HG03460 (cell line): ENCODE data around the gene ERG28.
"Not testable (repeated sequence)": the region's sequence is repeated elsewhere in the genome, so short reads cannot be mapped to it uniquely, and the experiment has no call there.

Source experiments
- ATAC-seq: cut with Tn5 transposase; IDR thresholded peaks from one replicate; pipeline ENCODE4 v1.9.1; 2021; ENCODE audit not compliant: unreplicated experiment

Gene ERG28

DNA sequence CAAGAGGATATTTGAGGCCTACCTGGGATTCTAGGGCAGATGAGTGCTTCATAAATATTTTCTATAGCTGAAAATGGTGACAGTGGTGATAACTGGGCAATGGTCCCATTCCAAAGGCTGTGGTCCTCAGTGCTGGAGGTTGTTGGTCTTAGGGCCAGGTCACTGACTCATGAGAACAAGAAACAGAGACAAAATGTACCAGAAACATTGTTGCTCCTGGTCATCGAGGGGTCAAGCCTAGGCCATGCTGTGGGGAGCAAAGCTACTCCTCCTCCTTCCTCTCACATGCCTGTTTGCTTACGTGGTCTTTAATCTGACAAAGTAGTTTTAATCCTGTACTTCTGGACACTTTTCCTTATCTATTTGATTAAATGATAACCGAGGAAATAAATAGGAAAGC, 33.8 kb downstream of the ERG28 start:
- no peak for ATAC-seq

DNA sequence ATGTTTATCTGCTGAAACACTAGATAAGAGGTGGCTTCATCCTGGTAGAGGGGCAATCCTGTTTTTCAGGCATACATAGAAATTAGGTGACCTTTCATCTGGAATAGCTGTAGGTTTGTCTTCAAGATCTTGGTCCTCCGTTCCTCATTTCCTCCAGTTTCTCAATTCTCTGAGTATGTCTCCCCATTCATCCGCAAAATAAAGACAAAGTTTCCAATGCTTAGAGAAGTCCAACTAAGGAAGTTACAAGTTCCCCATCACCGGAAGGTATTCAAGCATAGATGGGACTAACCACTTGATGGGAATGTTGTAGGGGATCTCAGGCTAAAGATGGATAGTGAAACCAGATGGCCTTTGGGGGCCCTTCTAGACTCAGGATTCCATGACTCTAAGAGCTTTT, 34.3 kb downstream of the ERG28 start:
- no peak for ATAC-seq

DNA sequence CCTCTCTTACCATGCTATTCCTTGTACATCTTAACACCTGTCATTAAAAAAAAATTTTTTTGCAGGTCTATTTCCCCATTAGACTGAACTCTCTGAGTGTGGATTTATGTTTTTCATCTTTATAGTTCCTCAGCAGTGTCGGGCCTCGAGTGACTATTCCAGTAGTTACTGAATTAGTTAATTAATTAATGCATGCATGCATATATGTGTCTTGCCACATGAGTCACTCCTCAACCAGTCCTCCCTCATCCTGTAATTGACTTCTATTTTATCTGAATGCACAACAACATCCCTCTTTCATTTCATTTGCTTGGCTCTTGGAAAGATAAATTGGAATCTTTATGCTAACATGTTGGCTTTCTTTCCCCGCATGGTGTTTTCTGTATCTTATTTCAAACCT, 35.6 kb downstream of the ERG28 start:
- no peak for ATAC-seq

DNA sequence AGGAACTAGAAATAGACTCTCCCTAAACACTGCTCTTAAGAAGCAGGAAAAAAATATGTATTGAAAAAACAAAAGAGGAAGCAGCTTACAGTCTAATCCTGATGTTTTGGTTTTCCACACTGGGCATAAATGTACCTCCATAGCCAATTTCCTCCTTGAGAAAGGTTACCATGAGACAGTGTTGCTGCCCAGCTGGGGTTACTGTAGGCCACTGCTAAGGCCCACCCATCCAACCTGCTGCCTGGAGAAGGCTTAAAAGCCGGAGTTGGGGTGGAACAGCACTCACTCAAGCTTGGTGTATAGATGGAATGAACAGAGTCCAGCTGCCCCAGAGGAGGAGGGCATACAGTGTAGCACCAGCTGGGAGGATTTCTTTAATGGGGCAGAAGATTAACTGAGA, 41.1 kb downstream of the ERG28 start:
- ATAC-seq, result no peak

DNA sequence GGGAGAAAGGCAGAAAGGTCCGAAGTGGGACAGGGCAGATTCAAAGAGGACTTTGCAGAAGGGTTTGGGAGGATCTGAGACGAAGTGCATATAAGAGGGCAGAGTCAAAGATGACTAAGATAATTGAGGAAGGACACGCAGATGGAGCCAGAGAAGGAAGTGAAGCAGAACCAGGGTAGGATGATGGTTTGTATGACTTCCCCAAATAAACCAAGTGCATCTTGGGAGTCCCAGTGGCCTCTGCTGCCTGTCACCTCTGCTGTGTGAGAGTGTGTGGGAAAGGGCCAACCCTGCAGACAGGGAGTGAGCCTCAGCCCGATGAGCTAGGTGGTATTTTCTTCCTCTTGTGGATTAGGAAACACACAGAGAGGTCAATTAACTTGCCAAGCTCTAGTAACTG, 45.5 kb downstream of the ERG28 start:
- no peak for ATAC-seq

DNA sequence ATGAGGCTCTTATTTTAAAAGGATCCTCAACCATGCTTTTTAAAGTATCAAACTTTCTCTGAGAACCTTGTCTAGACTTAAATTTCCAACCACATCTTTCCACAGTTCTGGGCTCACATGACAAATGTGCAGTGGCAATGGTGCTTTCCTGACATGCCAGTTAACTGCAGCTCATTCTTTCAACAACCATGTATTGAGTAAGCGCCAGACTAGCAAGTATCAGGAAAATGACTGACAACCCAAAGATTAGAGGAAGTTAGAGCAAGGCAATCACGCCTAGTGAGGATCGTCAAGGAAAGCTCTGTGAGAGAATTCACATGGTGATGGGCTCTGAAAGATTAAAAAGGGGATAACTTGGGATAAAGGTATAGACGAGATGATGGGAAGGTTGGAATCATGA, 46.5 kb downstream of the ERG28 start:
- ATAC-seq, result no peak

DNA sequence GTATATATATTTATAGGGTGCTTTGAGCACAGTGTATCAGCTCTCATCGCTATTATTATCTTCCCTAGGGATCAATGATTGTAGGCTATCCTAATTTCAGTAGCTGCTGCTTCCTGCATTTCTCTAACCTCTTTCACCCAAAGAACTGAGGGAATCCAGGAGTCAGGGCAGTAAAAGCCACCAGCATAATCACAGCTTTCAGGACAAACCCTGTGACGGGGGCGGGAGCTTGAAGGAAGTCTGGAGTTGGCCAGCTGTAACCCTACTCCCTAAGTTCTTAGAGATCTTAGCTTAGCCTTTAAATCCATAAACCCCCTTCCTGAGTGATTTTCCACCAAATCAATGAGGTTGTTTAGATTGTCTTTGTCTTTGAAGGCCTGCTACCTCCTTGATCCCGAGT, 48.5 kb downstream of the ERG28 start:
- no peak for ATAC-seq

DNA sequence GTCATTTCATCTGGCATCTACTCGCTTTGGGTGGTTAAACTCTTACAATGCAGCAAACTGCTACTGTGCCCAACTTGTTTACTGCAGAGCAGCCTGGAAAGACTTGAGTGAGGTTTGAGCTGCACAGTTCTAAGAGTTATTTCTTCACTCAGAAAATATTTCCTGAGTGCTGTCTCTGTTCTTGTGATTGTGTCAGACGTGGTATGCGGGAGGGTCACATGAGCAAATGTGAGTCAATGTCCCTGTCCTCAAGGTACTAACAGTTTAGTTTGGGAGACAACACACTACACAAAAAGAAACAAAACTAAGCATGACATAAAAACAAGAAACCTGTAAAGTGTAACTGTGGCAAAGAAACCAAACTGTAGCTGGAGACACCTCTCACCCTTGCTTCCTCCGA, 49.8 kb downstream of the ERG28 start:
- ATAC-seq, result no peak

DNA sequence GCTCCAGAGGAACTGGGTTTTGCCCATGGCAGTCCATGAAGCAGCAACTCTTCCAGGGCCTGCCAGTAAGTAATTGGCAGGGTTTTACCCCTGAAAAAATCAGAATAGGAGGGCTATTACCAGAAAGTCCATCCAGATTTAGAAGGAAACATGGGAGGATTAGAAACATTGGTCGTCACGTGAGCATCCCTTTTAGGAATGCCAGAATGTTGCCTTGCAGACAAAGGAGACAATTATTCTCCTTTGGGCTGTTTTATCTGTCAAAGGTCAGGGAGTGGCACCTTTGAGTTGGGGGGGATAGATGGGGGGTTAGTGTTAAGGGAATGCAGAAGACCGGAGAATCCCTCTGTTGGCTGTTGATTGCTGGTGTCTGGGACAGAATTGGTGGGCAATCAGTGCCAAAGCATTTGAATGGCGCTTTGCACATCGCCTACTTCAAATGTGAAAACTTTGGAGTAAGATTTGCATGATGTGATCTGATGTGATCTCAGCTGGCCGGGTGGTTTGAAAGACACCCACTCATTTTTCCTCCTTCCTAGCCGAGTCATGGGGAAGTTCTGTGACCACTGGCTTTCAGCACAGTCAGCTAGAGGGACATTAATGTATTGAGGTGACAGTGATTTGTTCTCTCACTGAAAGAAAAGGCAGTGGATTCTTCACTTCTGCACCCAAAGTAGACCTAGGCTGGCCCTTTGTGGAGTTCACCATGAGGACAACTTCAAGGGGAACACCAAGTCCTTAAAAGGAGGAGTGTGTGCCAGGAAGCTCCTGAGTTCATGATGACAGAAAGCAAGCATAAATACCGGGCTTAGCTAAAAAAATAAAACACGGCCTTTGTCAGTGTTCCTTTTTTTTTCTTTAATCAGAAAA, 50.8 kb downstream of the ERG28 start:
- no peak for ATAC-seq

DNA sequence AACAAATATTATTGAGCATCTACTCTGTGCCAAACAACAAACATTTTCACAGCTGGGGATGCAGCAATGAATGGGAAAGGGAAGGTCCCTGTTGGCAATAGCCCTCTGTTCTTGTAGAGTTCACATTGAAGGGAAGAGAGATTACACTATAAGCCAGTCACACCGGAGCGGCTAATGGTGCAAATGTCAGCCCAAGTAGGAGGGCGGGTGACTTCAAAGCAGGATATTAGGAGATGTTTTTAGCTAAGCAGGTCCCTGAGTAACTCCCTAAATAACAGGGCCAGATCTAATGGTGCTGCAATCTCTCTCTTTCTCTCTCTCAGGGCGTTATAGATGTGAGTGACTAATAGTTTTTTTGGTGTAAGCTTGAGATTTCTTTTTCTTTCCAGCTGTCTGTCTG, 51.6 kb downstream of the ERG28 start:
- ATAC-seq, result no peak

DNA sequence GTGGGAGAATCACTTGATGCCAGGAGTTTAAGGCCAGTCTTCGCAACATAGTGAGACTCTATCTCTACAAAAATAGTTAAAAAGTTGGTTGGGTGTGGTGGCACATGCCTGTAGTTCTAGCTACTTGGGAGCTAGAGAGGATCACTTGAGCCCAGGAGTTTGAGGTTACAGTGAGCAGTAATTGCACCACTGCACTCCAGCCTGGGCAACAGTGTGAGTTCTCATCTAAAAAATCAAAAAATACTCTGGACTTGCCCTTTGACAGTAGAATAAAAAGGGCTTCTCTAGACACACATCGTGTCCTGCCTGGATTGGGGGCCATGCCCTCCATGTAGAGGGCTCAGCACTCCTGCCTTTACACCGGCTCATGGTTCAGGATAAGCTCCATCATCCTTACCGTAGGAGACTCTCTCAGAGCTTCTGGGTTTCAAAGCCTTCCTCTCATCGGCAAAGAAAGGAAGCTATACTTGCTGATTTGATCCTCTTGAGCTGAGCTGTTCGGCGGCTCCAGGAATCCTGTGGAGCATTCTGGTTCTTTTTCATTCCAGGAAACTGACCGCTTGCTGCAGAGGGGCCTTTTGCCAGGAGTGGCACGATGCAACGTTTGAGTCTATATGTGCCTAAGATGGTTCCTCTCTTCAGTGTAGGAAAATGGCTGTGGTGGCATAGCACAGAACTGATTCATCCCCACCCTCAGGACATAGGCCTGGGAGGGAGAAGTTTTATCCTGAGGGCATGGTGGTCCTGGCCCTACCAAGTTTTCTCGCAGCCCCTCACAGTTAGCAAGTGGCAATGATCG, 52.6 kb downstream of the ERG28 start:
- no peak for ATAC-seq

DNA sequence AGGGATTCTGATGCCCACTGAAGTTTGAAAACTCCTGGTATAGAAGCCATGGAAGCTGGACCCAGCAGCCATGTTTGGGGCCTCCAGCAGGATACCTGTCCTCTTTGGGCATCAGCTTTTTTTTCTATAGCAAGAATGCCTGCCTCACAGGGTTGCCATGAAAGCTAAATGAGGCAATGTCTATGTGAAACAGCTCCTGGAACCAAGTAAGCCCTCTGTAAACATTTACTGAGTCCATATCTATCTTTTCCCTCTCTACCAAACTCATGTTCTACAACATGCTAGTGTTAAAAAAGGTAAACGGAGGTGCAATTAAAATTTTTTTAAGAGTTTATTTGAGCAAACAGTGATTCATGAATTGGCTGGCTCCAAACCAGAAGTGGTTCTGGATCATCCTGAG, 53.6 kb downstream of the ERG28 start:
- no peak for ATAC-seq

DNA sequence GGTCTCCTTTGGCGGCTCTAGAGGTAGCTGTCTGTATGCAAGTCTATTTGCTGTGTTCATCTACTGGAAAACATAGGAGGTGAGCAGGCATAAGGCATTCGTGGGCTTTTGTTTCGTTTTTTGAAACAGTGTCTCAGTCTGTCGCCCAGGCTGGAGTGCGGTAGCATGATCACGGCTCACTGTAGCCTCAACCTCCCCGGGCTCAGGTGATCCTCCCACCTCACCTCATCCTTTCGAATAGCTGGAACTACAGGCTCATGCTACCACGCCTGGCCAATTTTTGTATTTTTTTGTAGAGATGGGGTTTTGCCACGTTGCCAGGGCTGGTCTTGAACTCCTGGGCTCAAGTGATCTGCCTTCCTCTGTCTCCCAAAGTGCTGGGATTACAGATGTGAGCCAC, 54.8 kb downstream of the ERG28 start:
- no peak for ATAC-seq

DNA sequence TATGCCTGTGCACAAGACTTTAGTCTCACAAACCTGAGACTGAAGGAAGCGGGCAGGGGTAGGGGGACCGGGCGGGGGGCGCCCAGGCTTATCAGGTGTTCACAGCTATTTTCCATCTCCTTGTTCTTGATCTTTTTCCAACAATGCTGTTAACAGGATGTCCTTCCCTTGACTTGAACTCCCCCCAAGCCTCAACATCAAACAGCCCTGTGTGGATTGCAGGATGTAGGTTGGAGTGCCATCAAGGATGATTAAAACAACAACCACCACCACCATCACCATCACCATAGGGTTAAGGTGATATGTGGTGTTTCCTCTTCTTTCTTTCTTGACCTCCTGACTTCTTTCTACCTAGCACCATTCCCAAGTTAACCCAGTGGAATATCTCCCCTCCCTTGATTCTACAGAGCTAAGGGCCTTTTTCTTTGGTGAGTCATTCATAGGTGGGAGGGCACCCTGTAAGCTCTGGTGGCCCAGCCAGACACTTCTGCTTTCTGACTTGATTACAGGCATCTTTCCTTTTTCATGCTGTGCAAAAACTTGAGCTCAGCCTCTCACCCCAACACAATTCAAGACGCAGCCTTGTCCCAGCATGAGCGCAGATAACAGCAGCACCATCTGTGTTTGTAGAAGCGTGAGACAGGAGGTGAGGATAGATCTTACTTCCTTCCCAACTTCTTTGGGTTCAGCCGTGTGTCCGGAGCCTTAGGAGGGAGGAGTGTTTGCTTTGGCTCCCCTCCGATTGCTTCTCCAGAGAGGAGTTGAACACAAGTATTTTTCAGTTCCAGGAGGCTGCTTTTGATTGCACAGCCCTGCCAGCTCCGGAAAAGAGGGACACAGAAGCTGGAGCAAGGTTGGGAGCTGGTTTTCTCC, 55.5 kb downstream of the ERG28 start:
- no peak for ATAC-seq

DNA sequence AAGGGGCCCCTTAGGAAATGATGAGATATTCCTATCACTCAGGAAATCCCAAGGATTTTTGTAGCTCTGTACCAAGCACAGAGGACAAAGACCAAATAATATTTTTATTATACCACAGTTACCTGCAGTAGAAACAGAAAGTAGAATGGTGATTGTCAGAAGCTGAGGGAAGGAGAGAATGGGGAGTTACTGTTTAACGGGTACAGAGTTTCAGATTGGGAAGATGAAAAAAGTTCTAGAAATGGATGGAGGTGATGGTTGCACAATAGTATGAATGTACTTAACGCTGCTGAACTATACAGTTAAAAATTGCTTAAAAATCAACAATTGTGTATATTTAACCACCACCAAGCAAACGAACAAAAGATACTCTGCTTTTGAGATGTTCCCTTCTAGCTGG, 58.2 kb downstream of the ERG28 start:
- ATAC-seq, result no peak

DNA sequence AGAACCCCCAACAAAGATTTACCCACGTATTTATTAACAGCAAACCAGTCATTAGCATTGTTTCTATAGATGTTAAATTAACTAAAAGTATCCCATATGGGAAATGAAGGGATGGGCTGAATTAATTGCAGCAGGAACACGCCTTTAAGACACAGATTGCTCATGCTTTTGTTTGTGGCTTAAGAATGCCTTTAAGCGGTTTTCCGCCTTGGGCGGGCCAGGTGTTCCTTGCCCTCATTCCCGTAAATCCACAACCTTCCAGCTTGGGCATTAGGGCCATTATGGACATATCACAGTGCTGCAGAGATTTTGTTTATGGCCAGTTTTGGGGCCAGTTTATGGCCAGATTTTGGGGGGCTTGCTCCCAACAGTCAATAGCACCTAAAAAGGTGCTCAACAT, 59.6 kb downstream of the ERG28 start:
- not testable (repeated sequence) for ATAC-seq

DNA sequence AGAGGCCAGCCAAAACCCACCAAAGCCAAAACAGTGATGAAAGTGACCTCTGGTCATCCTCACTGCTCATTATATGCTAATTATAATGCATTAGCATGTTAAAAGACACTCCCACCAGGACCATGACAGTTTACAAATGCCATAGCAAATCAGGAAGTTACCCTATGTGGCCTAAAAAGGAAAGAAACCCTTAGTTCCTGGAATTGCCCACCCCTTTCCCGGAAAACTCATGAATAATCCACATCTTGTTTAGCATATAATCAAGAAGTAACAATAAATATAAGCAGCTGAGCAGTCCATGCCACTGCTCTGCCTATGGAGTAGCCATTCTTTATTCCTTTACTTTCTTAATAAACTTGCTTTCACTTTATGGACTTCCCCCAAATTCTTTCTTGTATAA, 60.6 kb downstream of the ERG28 start:
- ATAC-seq, result not testable (repeated sequence)
